HL-60 (cell line): Measurements from ENCODE around the gene GDF7.

Experiments used
- CTCF ChIP-seq: IDR thresholded peaks from one replicate; pipeline ENCODE4 v1.5.1; 2011; ENCODE audit warnings: low read length, control low read depth, inconsistent platforms; ENCODE audit not compliant: insufficient read depth
- GABPA ChIP-seq: IDR thresholded peaks from 2 replicates; pipeline ENCODE4 v1.6.1; 2012; ENCODE audit warnings: low read depth
- POLR2AphosphoS5 ChIP-seq: IDR thresholded peaks from 2 replicates; pipeline ENCODE4 v1.6.1; 2012; ENCODE audit warnings: low read depth
- SPI1 ChIP-seq: IDR thresholded peaks from 2 replicates; pipeline ENCODE4 v1.6.1; 2012; ENCODE audit warnings: low read depth, mild to moderate bottlenecking, borderline replicate concordance

GRCh38 chr2:20664071-20664390 is 2.9 kb upstream of the GDF7 start:
- no peak for TF ChIP-seq CTCF
- no peak for TF ChIP-seq POLR2AphosphoS5
- TF ChIP-seq SPI1 = no peak
- TF ChIP-seq GABPA = no peak
